Astrocyte (in vitro differentiated cells and primary cell): ENCODE measurements around the gene KDM6A. TPM values are rescaled to one million over a fixed set of nuclear protein-coding genes. Genes with fewer than 3 reads are reported as not detected.
A peak's percentile ranks its signal among the peaks of the same experiment; 100 is the strongest.
"Not testable (repeated sequence)": the region's sequence is repeated elsewhere in the genome, so short reads cannot be mapped to it uniquely, and the experiment has no call there.

Experiments used
- DNase-seq: peaks from one replicate; pipeline ENCODE4 v3.0.0-alpha.2; 2010; ENCODE audit warnings: low read depth
- FAIRE-seq: peaks from 2 replicates; lab custom pipeline; 2011; peaks lifted over from hg19 to GRCh38; lab: Jason Lieb, UNC
- H2AFZ ChIP-seq: 2 replicates; pipeline ENCODE4 v1.6.0; 2012; ENCODE audit warnings: low read depth, low read length, inconsistent platforms
- H3K27ac ChIP-seq: 2 replicates; pipeline ENCODE4 v1.5.1; 2011; ENCODE audit warnings: low read depth, low read length, inconsistent platforms
- H3K27me3 ChIP-seq: 2 replicates; pipeline ENCODE4 v1.6.0; 2011; ENCODE audit warnings: low read length, inconsistent platforms; ENCODE audit not compliant: insufficient read depth
- H3K36me3 ChIP-seq: 2 replicates; pipeline ENCODE4 v1.5.1; 2011; ENCODE audit warnings: low read length, inconsistent platforms; ENCODE audit not compliant: insufficient read depth
- H3K4me1 ChIP-seq: 2 replicates; pipeline ENCODE4 v1.5.1; 2011; ENCODE audit warnings: low read length, inconsistent platforms; ENCODE audit not compliant: insufficient read depth
- H3K4me2 ChIP-seq: 2 replicates; pipeline ENCODE4 v1.6.0; 2012; ENCODE audit warnings: low read length, inconsistent platforms
- H3K4me3 ChIP-seq: 2 replicates; pipeline ENCODE4 v1.5.1; 2011; ENCODE audit warnings: low read depth, mild to moderate bottlenecking, low read length, inconsistent platforms; ENCODE audit not compliant: insufficient read depth
- H3K79me2 ChIP-seq: 2 replicates; pipeline ENCODE4 v1.6.0; 2012; ENCODE audit warnings: mild to moderate bottlenecking, low read length, inconsistent platforms; ENCODE audit not compliant: insufficient read depth
- H3K9ac ChIP-seq: 2 replicates; pipeline ENCODE4 v1.6.0; 2012; ENCODE audit warnings: mild to moderate bottlenecking, low read length, inconsistent platforms
- H3K9me3 ChIP-seq: 2 replicates; pipeline ENCODE4 v1.5.1; 2012; ENCODE audit warnings: low read depth, mild to moderate bottlenecking, low read length, inconsistent platforms; ENCODE audit not compliant: insufficient read depth
- H4K20me1 ChIP-seq: 2 replicates; pipeline ENCODE4 v1.6.0; 2012; ENCODE audit warnings: low read length, inconsistent platforms; ENCODE audit not compliant: insufficient read depth
- H3K27ac Mint-ChIP-seq: one replicate; pipeline ENCODE4 v1.8.0; 2021; ENCODE audit warnings: mild to moderate bottlenecking, mixed read lengths; ENCODE audit not compliant: unreplicated experiment
- H3K27me3 Mint-ChIP-seq: one replicate; pipeline ENCODE4 v1.8.0; 2021; ENCODE audit warnings: low read depth, mixed read lengths; ENCODE audit not compliant: unreplicated experiment
- H3K36me3 Mint-ChIP-seq: one replicate; pipeline ENCODE4 v1.8.0; 2021; ENCODE audit warnings: low read depth, mixed read lengths; ENCODE audit not compliant: unreplicated experiment
- H3K4me1 Mint-ChIP-seq: one replicate; pipeline ENCODE4 v1.8.0; 2021; ENCODE audit warnings: low read depth, mixed read lengths; ENCODE audit not compliant: unreplicated experiment
- H3K4me3 Mint-ChIP-seq: one replicate; pipeline ENCODE4 v1.8.0; 2021; ENCODE audit warnings: mild to moderate bottlenecking, moderate library complexity, mixed read lengths; ENCODE audit not compliant: unreplicated experiment
- H3K9me3 Mint-ChIP-seq: one replicate; pipeline ENCODE4 v1.8.0; 2021; ENCODE audit warnings: mild to moderate bottlenecking, mixed read lengths; ENCODE audit not compliant: unreplicated experiment
- CTCF ChIP-seq: IDR thresholded peaks from 2 replicates; pipeline ENCODE4 v1.5.1; 2011; ENCODE audit warnings: low read depth, mild to moderate bottlenecking, inconsistent platforms, low read length, moderate library complexity; ENCODE audit not compliant: insufficient read depth
- EZH2 ChIP-seq: IDR thresholded peaks from 2 replicates; pipeline ENCODE4 v1.6.1; 2012; ENCODE audit warnings: mild to moderate bottlenecking, low read length, inconsistent platforms; ENCODE audit not compliant: insufficient read depth
- total RNA-seq: library from RNA; stranded (reverse); gene quantifications from 2 replicates; pipeline ENCODE4 v1.2.1, GENCODE V29; 2021

KDM6A gene
- total RNA-seq, 1 donor from 2014 or later: 44.0 TPM

DNA sequence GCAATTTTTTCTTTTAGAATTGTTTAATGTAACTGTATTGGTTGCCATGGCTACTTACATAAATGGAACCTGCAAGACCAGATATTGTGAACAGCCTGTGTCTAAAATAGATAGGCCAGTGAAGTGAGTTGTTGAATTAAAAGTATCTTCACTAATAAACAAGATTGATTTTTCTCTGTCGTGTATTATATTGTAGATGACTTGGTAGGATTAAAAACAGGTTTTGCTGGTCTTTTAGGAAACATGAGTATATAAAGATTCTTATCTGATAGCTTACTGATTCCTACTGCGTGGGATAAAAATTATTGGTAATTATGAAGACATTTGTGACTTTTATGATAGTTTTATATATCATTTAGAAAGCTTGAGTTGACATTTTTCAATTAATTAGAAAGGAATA lies 162.1 kb downstream of the KDM6A start:
- Histone ChIP-seq H3K4me1 (no peaks in the 10 kb centered on the region), H3K4me3 (no peak overlapping the region), H4K20me1 (peaks cover 12% of the 10 kb centered on the region), H3K9me3 (no peaks in the 10 kb centered on the region), H3K9ac (no peak overlapping the region), H2AFZ (no peak overlapping the region), H3K27me3 (no peaks in the 10 kb centered on the region), H3K36me3 (no peaks in the 10 kb centered on the region), H3K4me2 (no peak overlapping the region), H3K79me2 (peaks cover 24% of the 10 kb centered on the region), H3K27ac (no peak overlapping the region)
- Mint-ChIP-seq H3K27me3 (no peaks in the 10 kb centered on the region), H3K4me3 (no peak overlapping the region), H3K9me3 (no peaks in the 10 kb centered on the region), H3K4me1 (peaks cover 6% of the 10 kb centered on the region), H3K36me3 (no peaks in the 10 kb centered on the region), H3K27ac (no peak overlapping the region)
- FAIRE-seq (peak; percentile 72), DNase-seq (no peak)
- no peak for TF ChIP-seq EZH2
- no peak for TF ChIP-seq CTCF

DNA sequence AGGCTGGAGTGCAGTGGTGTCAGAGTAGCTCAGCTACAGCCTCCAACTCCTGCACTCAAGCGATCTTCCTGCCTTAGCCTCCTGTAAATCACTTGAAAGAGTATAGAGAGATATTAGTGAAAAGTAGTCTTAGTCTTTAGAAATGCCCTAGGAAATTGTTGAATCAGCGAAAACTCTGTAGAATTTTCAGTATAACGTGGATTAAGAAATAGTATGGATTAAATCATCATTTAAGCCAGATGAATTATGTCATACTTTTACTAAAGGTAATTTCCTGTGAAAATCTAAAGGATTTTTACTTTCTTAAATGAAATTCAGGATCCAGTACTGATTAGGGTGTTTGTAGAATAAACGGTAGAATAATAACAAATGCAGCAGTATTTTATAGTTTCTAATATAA lies 163.2 kb downstream of the KDM6A start:
- TF ChIP-seq CTCF: no peak
- no peak for TF ChIP-seq EZH2
- Histone ChIP-seq H3K27ac (no peak overlapping the region), H2AFZ (no peak overlapping the region), H3K27me3 (no peaks in the 10 kb centered on the region), H3K36me3 (no peaks in the 10 kb centered on the region), H4K20me1 (peaks cover 12% of the 10 kb centered on the region), H3K4me3 (no peak overlapping the region), H3K4me1 (no peaks in the 10 kb centered on the region), H3K79me2 (peaks cover 19% of the 10 kb centered on the region), H3K9ac (no peak overlapping the region), H3K9me3 (no peaks in the 10 kb centered on the region), H3K4me2 (no peak overlapping the region)
- no peak overlapping the region for H3K27ac Mint-ChIP-seq
- peaks cover 6% of the 10 kb centered on the region for H3K4me1 Mint-ChIP-seq
- no peaks in the 10 kb centered on the region for H3K9me3 Mint-ChIP-seq
- H3K27me3 Mint-ChIP-seq: no peaks in the 10 kb centered on the region
- no peaks in the 10 kb centered on the region for H3K36me3 Mint-ChIP-seq
- H3K4me3 Mint-ChIP-seq: no peak overlapping the region
- FAIRE-seq: no peak
- DNase-seq: no peak

DNA sequence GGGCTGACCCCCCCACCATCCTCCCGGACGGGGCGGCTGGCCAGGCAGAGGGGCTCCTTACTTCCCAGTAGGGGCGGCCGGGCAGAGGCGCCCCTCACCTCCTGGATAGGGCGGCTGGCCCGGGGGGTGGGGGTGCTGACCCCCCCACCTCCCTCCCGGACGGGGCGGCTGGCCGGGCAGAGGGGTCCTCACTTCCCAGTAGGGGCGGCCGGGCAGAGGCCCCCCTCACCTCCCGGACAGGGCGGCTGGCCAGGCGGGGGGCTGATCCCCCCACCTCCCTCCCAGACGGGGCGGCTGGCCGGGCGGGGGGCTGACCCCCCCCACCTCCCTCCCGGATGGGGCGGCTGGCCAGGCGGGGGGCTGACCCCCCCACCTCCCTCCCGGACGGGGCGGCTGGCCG lies 167.1 kb downstream of the KDM6A start:
- H3K4me2 ChIP-seq, H3K27me3 ChIP-seq, DNase-seq, H3K36me3 ChIP-seq, H3K27ac ChIP-seq, H3K4me3 Mint-ChIP-seq, H3K9me3 Mint-ChIP-seq, H3K9ac ChIP-seq, H3K4me1 Mint-ChIP-seq, H3K79me2 ChIP-seq, H3K27me3 Mint-ChIP-seq, H3K4me3 ChIP-seq, FAIRE-seq, H3K9me3 ChIP-seq, H3K4me1 ChIP-seq, H3K27ac Mint-ChIP-seq, H2AFZ ChIP-seq, H3K36me3 Mint-ChIP-seq, H4K20me1 ChIP-seq: not testable (repeated sequence)
